MCF 10A (cell line): Measurements from ENCODE around the gene TSKS. TPM values are rescaled to one million over a fixed set of nuclear protein-coding genes. Genes with fewer than 3 reads are reported as not detected.

Experiments
- BruUV-seq: library from RNA; stranded (reverse); fragments of 400-500 nt; replicated peaks from 2 replicates; lab custom pipeline; 2021; lab: Mats Ljungman, UMichigan
- CTCF ChIA-PET: fragments of 300-600 bp; sonication (Branson Sonifier 250); formaldehyde crosslinking; extraction: SDS; loops from one replicate; lab custom pipeline; 2021; ENCODE audit warnings: antibody characterized with exemption, inconsistent platforms; lab: Yijun Ruan, JAX
- POLR2A ChIA-PET: fragments of 300-600, 350-650 bp; sonication (Branson Sonifier 250); formaldehyde crosslinking; extraction: SDS; loops from one replicate; lab custom pipeline; 2020; ENCODE audit warnings: antibody characterized with exemption, inconsistent platforms; lab: Yijun Ruan, JAX
- DNase-seq: peaks from one replicate; pipeline ENCODE4 v3.0.0-alpha.2; 2018; ENCODE audit not compliant: unreplicated experiment
- H3K27ac Mint-ChIP-seq: one replicate; pipeline ENCODE4 v1.8.0; 2022; ENCODE audit warnings: mild to moderate bottlenecking, low read depth, mixed read lengths; ENCODE audit not compliant: unreplicated experiment
- H3K27me3 Mint-ChIP-seq: one replicate; pipeline ENCODE4 v1.8.0; 2022; ENCODE audit warnings: mixed read lengths; ENCODE audit not compliant: insufficient read depth, unreplicated experiment
- H3K36me3 Mint-ChIP-seq: one replicate; pipeline ENCODE4 v1.8.0; 2022; ENCODE audit warnings: mild to moderate bottlenecking, moderate library complexity, mixed read lengths; ENCODE audit not compliant: insufficient read depth, unreplicated experiment
- H3K4me1 Mint-ChIP-seq: one replicate; pipeline ENCODE4 v1.8.0; 2022; ENCODE audit warnings: mixed read lengths; ENCODE audit not compliant: insufficient read depth, unreplicated experiment
- H3K4me3 Mint-ChIP-seq: one replicate; pipeline ENCODE4 v1.8.0; 2022; ENCODE audit warnings: mild to moderate bottlenecking, moderate library complexity, mixed read lengths; ENCODE audit not compliant: unreplicated experiment
- H3K9me3 Mint-ChIP-seq: one replicate; pipeline ENCODE4 v1.8.0; 2022; ENCODE audit warnings: mixed read lengths; ENCODE audit not compliant: unreplicated experiment
- CTCF ChIP-seq: fragments of 200-600 bp; IDR thresholded peaks from one replicate; pipeline ENCODE4 v1.8.0; 2022; ENCODE audit warnings: antibody characterized with exemption, mild to moderate bottlenecking; ENCODE audit not compliant: unreplicated experiment
- intact Hi-C: fragments of 100-400 bp; cut with micrococcal nuclease; formaldehyde crosslinking; loops from 2 replicates; pipeline ENCODE4 v1.14.1; 2022
- total RNA-seq: library from RNA; stranded (reverse); gene quantifications from 2 replicates; pipeline ENCODE4 v1.2.3, GENCODE V29; 2022

Gene TSKS
- total RNA-seq, 1 experiment from 2014 or later: not detected

- no peak for DNase-seq
- no TSS peak for BruUV-seq
- no peaks in the 10 kb centered on the region for H3K27me3 Mint-ChIP-seq
Observed at GRCh38 chr19:49761625-49762311, 1.3 kb downstream of the TSKS start.

GRCh38 chr19:49761249-49761624 is 1.9 kb downstream of the TSKS start:
- Mint-ChIP-seq H3K4me1 (peaks cover 5% of the 10 kb centered on the region), H3K9me3 (no peaks in the 10 kb centered on the region), H3K4me3 (no peak overlapping the region), H3K36me3 (peaks cover 7% of the 10 kb centered on the region), H3K27me3 (no peaks in the 10 kb centered on the region), H3K27ac (no peak overlapping the region)
- no peak for DNase-seq
- intact Hi-C loops: no loop called here
- TF ChIP-seq CTCF: no peak
- no TSS peak for BruUV-seq
- ChIA-PET POLR2A (no interaction called here), CTCF (interaction anchor here (0.6 kb wide), 2 partner anchors 11 to 591 kb away, joined by 3 read pairs; no protein-coding TSS in a partner anchor)

More at GRCh38 chr19:49761625-49762311, 1.3 kb downstream of the TSKS start:
- ChIA-PET CTCF (interaction anchor here (0.6 kb wide), 2 partner anchors 10 to 590 kb away, joined by 3 read pairs; no protein-coding TSS in a partner anchor), POLR2A (no interaction called here)
- no peak for TF ChIP-seq CTCF
- H3K4me3 Mint-ChIP-seq: no peak overlapping the region
- no peaks in the 10 kb centered on the region for H3K9me3 Mint-ChIP-seq
- intact Hi-C loops: no loop called here
- H3K4me1 Mint-ChIP-seq: peaks cover 6% of the 10 kb centered on the region
- H3K27ac Mint-ChIP-seq: peak overlapping the region; percentile 87
- peaks cover 7% of the 10 kb centered on the region for H3K36me3 Mint-ChIP-seq

GRCh38 chr19:49758292-49758691 is 4.8 kb downstream of the TSKS start:
- ChIA-PET POLR2A (interaction anchor here (0.6 kb wide), 1 partner anchor 14 kb away, joined by 3 read pairs; no protein-coding TSS in a partner anchor), CTCF (interaction anchor here (0.6 kb wide), 1 partner anchor 191 kb away, joined by 4 read pairs; no protein-coding TSS in a partner anchor)
- H3K36me3 Mint-ChIP-seq: peaks cover 7% of the 10 kb centered on the region
- no peak overlapping the region for H3K27ac Mint-ChIP-seq
- no peaks in the 10 kb centered on the region for H3K9me3 Mint-ChIP-seq
- DNase-seq: no peak
- no peak for TF ChIP-seq CTCF
- no peak overlapping the region for H3K4me3 Mint-ChIP-seq
- intact Hi-C loops: no loop called here
- no peaks in the 10 kb centered on the region for H3K27me3 Mint-ChIP-seq
- no peaks in the 10 kb centered on the region for H3K4me1 Mint-ChIP-seq
- BruUV-seq: no TSS peak

- Mint-ChIP-seq H3K9me3 (no peaks in the 10 kb centered on the region), H3K4me3 (no peak overlapping the region), H3K27me3 (no peaks in the 10 kb centered on the region), H3K4me1 (no peaks in the 10 kb centered on the region), H3K27ac (no peak overlapping the region), H3K36me3 (peaks cover 6% of the 10 kb centered on the region)
- intact Hi-C loops: no loop called here
- no TSS peak for BruUV-seq
- no peak for DNase-seq
- ChIA-PET POLR2A (interaction anchor here (0.7 to 1.4 kb wide), 3 partner anchors 10 to 120 kb away, joined by 3 to 5 read pairs (median 3); partner anchors contain the start of gene AP2A1), CTCF (interaction anchor here (0.7 to 1.1 kb wide), 2 partner anchors 13 to 45 kb away, joined by 3 read pairs; no protein-coding TSS in a partner anchor)
- no peak for TF ChIP-seq CTCF
Observed at GRCh38 chr19:49755956-49756355, 7.2 kb downstream of the TSKS start.
